HEK293T (cell line): ENCODE data around the gene TFDP1.

Experiments used
- CTBP1 ChIP-seq: fragments of 450-650 bp; IDR thresholded peaks from 2 replicates; pipeline ENCODE4 v1.6.1; 2016; ENCODE audit warnings: borderline replicate concordance
- ELF4 ChIP-seq: fragments of 450-650 bp; IDR thresholded peaks from 2 replicates; pipeline ENCODE4 v1.6.1; 2017; ENCODE audit warnings: antibody characterized with exemption
- FOXK2 ChIP-seq: fragments of 450-650 bp; IDR thresholded peaks from 2 replicates; pipeline ENCODE4 v1.6.1; 2016; ENCODE audit warnings: mild to moderate bottlenecking
- FOXM1 ChIP-seq: fragments of 450-650 bp; IDR thresholded peaks from 2 replicates; pipeline ENCODE4 v1.6.1; 2017; ENCODE audit warnings: mild to moderate bottlenecking, borderline replicate concordance
- NFRKB ChIP-seq: fragments of 450-650 bp; IDR thresholded peaks from 2 replicates; pipeline ENCODE4 v1.6.1; 2016; ENCODE audit warnings: mild to moderate bottlenecking, moderate library complexity
- SUZ12 ChIP-seq: fragments of 450-650 bp; IDR thresholded peaks from 2 replicates; pipeline ENCODE4 v1.6.1; 2016; ENCODE audit warnings: mild to moderate bottlenecking
- TARDBP ChIP-seq: fragments of 450-650 bp; IDR thresholded peaks from 2 replicates; pipeline ENCODE4 v1.6.1; 2016

DNA sequence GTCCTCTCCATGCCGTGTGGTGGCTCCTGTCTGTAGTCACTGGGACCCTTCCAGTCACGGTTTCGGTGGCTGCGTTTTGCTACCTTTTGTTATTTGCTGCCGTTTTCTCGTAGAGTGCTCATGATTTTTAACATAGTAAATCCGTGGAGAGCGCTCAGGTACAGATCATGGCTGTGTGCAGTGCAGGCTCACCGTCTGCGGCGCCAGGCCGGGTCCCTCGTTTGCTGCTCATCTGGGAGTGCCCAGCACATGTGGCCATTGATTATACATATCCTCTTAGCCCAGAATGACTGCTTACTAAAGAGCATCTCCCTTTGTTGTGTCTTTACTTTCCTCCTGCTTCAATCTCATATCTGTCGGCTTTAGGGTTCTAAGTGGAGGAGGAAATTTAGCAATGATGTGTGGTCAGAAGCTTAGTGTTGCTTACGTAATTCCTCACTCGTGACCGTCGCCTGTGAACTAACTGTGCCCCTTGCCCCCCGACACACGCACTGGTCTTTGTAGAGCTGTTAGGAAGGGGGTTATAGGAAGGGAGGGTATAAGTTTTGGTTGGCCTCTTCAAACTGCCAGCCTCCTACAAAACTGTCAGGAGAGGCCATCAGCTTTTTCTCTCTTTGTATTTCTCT lies 31.8 kb downstream of the TFDP1 start:
- TF ChIP-seq TARDBP (no peak), FOXM1 (no peak), SUZ12 (no peak), CTBP1 (no peak), ELF4 (no peak), NFRKB (no peak), FOXK2 (no peak)
